ENCODE measurements around the gene MAML2. TPM values are rescaled to one million over a fixed set of nuclear protein-coding genes. Genes with fewer than 3 reads are reported as not detected.

Gene MAML2
- total and polyA plus RNA-seq, 2 of the 8 experiments (the other 6 are each of a cell fraction or from before 2014, with no cell fraction given) = 3.8 to 6.6 TPM

- no peak overlapping the region for H2BK20ac ChIP-seq (ENCODE audit: low read length)
- no peaks in the 10 kb centered on the region for H3K79me1 ChIP-seq (ENCODE audit: low read depth, low read length)
- no peak overlapping the region for H4K91ac ChIP-seq (replicated peaks; ENCODE audit: insufficient read length, low read length)
- H3K4ac ChIP-seq (replicated peaks; ENCODE audit: insufficient read length, low read depth, low read length) = no peak overlapping the region
- no peak overlapping the region for H2AK5ac ChIP-seq (ENCODE audit: low read depth, low read length)
- H3K36me3 ChIP-seq (ENCODE audit: control insufficient read depth in 2 of 4, insufficient read depth in 4 of 4, low read length in 3 of 4) = no peaks in the 10 kb centered on the region
- DNase-seq (ENCODE audit: low read depth in 1 of 2, low spot score in 2 of 2) (no peak), FAIRE-seq (no peak)
- no peak overlapping the region for H2BK12ac ChIP-seq (ENCODE audit: low read depth, low read length)
- H3K9me3 ChIP-seq (ENCODE audit: insufficient read depth in 2 of 2, low read depth in 1 of 2, low read length in 1 of 2) = no peaks in the 10 kb centered on the region
- H4K8ac ChIP-seq (ENCODE audit: extremely low read depth, insufficient read depth, low read length) = no peak overlapping the region
- no peak overlapping the region for H3K4me3 ChIP-seq (ENCODE audit: extremely low read depth in 1 of 4, insufficient read depth in 2 of 4, low read depth in 3 of 4, low read length in 4 of 4)
- no peak overlapping the region for H4K5ac ChIP-seq (ENCODE audit: insufficient read length, low read depth, low read length)
- ChIA-PET POLR2A (ENCODE audit: partially characterized antibody) (interaction anchor here (0.7 to 4.4 kb wide), 2 partner anchors 13 to 18 kb away, joined by 3 to 20 read pairs; no protein-coding TSS in a partner anchor), CTCF (ENCODE audit: partially characterized antibody) (interaction anchor here (0.8 to 1.2 kb wide), 3 partner anchors 19 to 213 kb away, joined by 3 to 11 read pairs (median 4); partner anchors contain the start of gene MAML2)
- no peak overlapping the region for H2AFZ ChIP-seq (ENCODE audit: low read length)
- H3K56ac ChIP-seq (replicated peaks; ENCODE audit: insufficient read length, low read depth, low read length) = no peak overlapping the region
- no peak overlapping the region for H3K18ac ChIP-seq (ENCODE audit: extremely low read depth, low read length)
- no peak overlapping the region for H2BK120ac ChIP-seq (replicated peaks; ENCODE audit: low read depth, low read length)
- H3K14ac ChIP-seq (ENCODE audit: insufficient read length) = no peak overlapping the region
- H3K79me2 ChIP-seq (ENCODE audit: control insufficient read depth in 1 of 2, insufficient read depth in 2 of 2, low read length in 2 of 2) = no peaks in the 10 kb centered on the region
- no peaks in the 10 kb centered on the region for H4K20me1 ChIP-seq (replicated peaks in 1 of 2; ENCODE audit: control insufficient read depth in 1 of 2, insufficient read depth in 2 of 2, low read length in 2 of 2)
- H3K27ac ChIP-seq (ENCODE audit: low read depth, low read length) = no peak overlapping the region
- no peak overlapping the region for H3K23ac ChIP-seq (ENCODE audit: insufficient read length)
- H2BK15ac ChIP-seq (ENCODE audit: low read length) = no peak overlapping the region
- WGBS, 2 experiments (ENCODE audit: extremely low coverage in 1 of 2, insufficient coverage in 1 of 2, insufficient read length in 1 of 2, insufficient replicate concordance in 2 of 2, low coverage in 1 of 2, low lambda C conversion rate in 2 of 2, missing lambda C conversion rate in 1 of 2) = 91% methylated on average over 8 of the region's 8 CpGs; no CpG with 5 or more reads in 1 of the 2 experiments
- no peak overlapping the region for H3K4me2 ChIP-seq (ENCODE audit: insufficient read depth in 1 of 2, low read depth in 2 of 2, low read length in 2 of 2)
- H3K23me2 ChIP-seq (ENCODE audit: low read depth, low read length) = no peaks in the 10 kb centered on the region
- H2BK5ac ChIP-seq (ENCODE audit: low read depth, low read length) = no peak overlapping the region
- H3K27me3 ChIP-seq (replicated peaks in 1 of 4; ENCODE audit: control insufficient read depth in 3 of 4, extremely low read depth in 1 of 4, insufficient read depth in 3 of 4, low read length in 3 of 4) = no peaks in the 10 kb centered on the region; a peak in 1 of 7 replicates
- H3K9ac ChIP-seq (replicated peaks in 1 of 4; ENCODE audit: extremely low read depth in 1 of 4, low read depth in 3 of 4, low read length in 3 of 4) = no peak overlapping the region
- peaks cover 0 to 3% (median 0%) of the 10 kb centered on the region in 4 experiments; a peak in 2 of 7 replicates for H3K4me1 ChIP-seq (replicated peaks in 1 of 4; ENCODE audit: control insufficient read depth in 3 of 4, insufficient read depth in 4 of 4, low read length in 3 of 4)
- TF ChIP-seq PHF8 (conservative IDR thresholded peaks at IDR 0.05; ENCODE audit: low read depth, low read length) (no peak), FOSL1 (IDR thresholded peaks at IDR 0.05; ENCODE audit: insufficient read depth, low read depth, low read length) (no peak), CBX8 (IDR thresholded peaks at IDR 0.05; ENCODE audit: borderline replicate concordance, low read depth, low read length) (no peak), HDAC6 (IDR thresholded peaks at IDR 0.05; ENCODE audit: low read depth, low read length) (no peak), BCL11A (IDR thresholded peaks at IDR 0.05; ENCODE audit: low read depth in 2 of 2, low read length in 2 of 2) (no peak), SRF (IDR thresholded peaks at IDR 0.05; ENCODE audit: low read depth, low read length) (no peak), EP300 (IDR thresholded peaks at IDR 0.05; ENCODE audit: borderline replicate concordance in 1 of 2, low read depth in 2 of 2, low read length in 2 of 2) (no peak), EZH2 (IDR thresholded peaks at IDR 0.05; ENCODE audit: low read depth, low read length, severe bottlenecking) (no peak), SP1 (IDR thresholded peaks at IDR 0.05; ENCODE audit: low read depth, low read length) (no peak), RAD21 (IDR thresholded peaks at IDR 0.05 in 1 of 2, conservative IDR thresholded peaks at IDR 0.05 in 1 of 2; ENCODE audit: low read depth in 2 of 2, low read length in 2 of 2) (no peak), HDAC2 (IDR thresholded peaks at IDR 0.05; ENCODE audit: borderline replicate concordance in 1 of 2, low read depth in 2 of 2, low read length in 2 of 2) (no peak)
Measured at GRCh38 chr11:96256215-96257011, 86.6 kb downstream of the MAML2 start.
